Esophagus squamous epithelium (tissue), 5 donors: ENCODE results near the gene TACR2. TPM values are rescaled to one million over a fixed set of nuclear protein-coding genes. Genes with fewer than 3 reads are reported as not detected.
A peak's percentile ranks its signal among the peaks of the same experiment; 100 is the strongest.

Experiments used
- DNase-seq: peaks from one replicate; lab custom pipeline; 2025; lab: John Stamatoyannopoulos, UW
- H3K27ac ChIP-seq, 4 donors: fragments of 200-600 bp; sonication (generic); one replicate each; pipeline ENCODE4 v1.5.1; 2016 to 2019; ENCODE audit warnings: mild to moderate bottlenecking in 1 of 4
- H3K27me3 ChIP-seq, 4 donors: fragments of 200-600 bp; sonication (generic); 1 replicate in 3 of 4; 2 replicates in 1 of 4; pipeline versions ENCODE4 v1.5.1 to v1.6.0; 2017 to 2021; ENCODE audit warnings: antibody characterized with exemption in 1 of 4
- H3K36me3 ChIP-seq, 3 donors: fragments of 200-600 bp; sonication (generic); one replicate each; pipeline ENCODE4 v1.5.1; 2016 to 2019
- H3K4me1 ChIP-seq, 3 donors: fragments of 200-600 bp; sonication (generic); one replicate each; pipeline ENCODE4 v1.5.1; 2017 to 2019
- H3K4me3 ChIP-seq, 4 donors: fragments of 200-600 bp; sonication (generic); 1 replicate in 3 of 4; 2 replicates in 1 of 4; pipeline ENCODE4 v1.5.1; 2016 to 2019; ENCODE audit warnings: mild to moderate bottlenecking in 2 of 4, moderate library complexity in 1 of 4
- H3K9me3 ChIP-seq, 3 donors: fragments of 200-600 bp; sonication (generic); one replicate each; pipeline ENCODE4 v1.5.1; 2016 to 2019
- POLR2A ChIP-seq, 4 donors: fragments of 450-650 bp; IDR thresholded peaks; one replicate each; pipeline ENCODE4 v1.6.1; 2017; ENCODE audit warnings: antibody characterized with exemption in 4 of 4, mild to moderate bottlenecking in 4 of 4, moderate library complexity in 3 of 4
- WGBS, 2 donors: methylation state at CpG; one replicate each; pipeline ENCODE4 v1.1.5; 2018; 5-methylcytosine and 5-hydroxymethylcytosine counted together
- intact Hi-C: fragments of 100-400 bp; cut with DNase I; formaldehyde crosslinking; loops from one replicate; pipeline ENCODE4 v1.15.0; 2022
- total RNA-seq, 4 donors: library from RNA; depleted of rRNA; stranded (reverse); fragments of >200 nt; gene quantifications; one replicate each; pipeline ENCODE4 v1.1.0, GENCODE V29; 2016
- TF ChIP-seq, protein P1 (sequence below), 6 experiments: fragments of 450-650 bp in 4 of 6; fragments of 200-600 bp in 2 of 6; sonication (generic) in 2 of 6; IDR thresholded peaks; one replicate each; pipeline ENCODE4 v1.5.1; 2016 to 2019; ENCODE audit warnings: antibody characterized with exemption in 6 of 6, mild to moderate bottlenecking in 4 of 6, moderate library complexity in 4 of 6
- donor health status: DM: yes; HTN: yes; CAD: no.

TACR2 gene
- total RNA-seq, 4 donors from 2014 or later = 0.72 to 24.0 (median 4.4) TPM

DNA sequence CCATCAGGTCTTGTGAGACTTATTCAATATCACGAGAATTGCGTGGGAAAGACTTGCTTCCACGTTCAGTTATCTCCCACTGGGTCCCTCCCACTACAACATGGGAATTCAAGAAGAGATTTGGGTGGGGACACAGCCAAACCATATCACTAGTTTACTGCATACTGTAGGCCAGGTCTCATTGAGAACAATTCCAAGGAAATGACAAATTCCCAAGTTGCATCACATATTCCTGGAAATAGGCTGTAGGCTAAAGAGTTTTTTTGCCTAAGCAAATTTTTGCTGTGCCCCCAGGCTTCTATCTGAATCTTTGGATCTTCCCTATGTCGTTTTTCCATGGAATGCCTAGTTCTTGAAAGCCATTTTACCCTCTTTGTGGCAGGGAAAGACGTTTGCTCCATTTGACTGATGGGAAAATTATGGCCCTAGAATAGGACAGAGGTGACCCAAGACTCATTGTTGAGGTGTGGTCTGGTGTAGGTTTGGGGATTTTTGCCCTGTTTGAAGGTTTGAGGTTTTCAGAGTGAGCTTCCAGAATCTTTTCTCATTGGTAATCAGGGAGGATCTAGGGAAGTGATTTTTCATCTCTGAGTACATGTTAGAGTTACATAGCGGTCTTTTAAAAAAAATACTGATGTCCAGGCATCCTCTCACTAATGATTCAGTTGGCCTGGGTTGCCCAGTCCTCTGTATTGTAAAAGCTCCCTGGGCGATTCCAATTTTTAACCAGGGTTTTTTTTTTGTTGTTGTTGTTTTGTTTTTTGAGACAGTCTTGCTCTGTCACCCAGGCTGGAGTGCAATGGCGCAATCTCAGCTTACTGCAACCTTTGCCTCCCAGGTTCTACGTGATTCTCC is 44.4 kb downstream of the TACR2 start:
- Histone ChIP-seq H3K4me1 (peaks cover 32 to 61% (median 35%) of the 10 kb centered on the region in 3 donors), H3K36me3 (peaks cover 31 to 82% (median 34%) of the 10 kb centered on the region in 3 donors), H3K9me3 (no peaks in the 10 kb centered on the region), H3K27me3 (no peaks in the 10 kb centered on the region), H3K27ac (peak overlapping the region; percentile 62 to 91 (median 84)), H3K4me3 (no peak overlapping the region)
- intact Hi-C loops = no loop called here
- 67 to 78% methylated on average over 9 of the region's 9 CpGs for WGBS, 2 donors
- no peak for DNase-seq
- TF ChIP-seq, protein P1, sequence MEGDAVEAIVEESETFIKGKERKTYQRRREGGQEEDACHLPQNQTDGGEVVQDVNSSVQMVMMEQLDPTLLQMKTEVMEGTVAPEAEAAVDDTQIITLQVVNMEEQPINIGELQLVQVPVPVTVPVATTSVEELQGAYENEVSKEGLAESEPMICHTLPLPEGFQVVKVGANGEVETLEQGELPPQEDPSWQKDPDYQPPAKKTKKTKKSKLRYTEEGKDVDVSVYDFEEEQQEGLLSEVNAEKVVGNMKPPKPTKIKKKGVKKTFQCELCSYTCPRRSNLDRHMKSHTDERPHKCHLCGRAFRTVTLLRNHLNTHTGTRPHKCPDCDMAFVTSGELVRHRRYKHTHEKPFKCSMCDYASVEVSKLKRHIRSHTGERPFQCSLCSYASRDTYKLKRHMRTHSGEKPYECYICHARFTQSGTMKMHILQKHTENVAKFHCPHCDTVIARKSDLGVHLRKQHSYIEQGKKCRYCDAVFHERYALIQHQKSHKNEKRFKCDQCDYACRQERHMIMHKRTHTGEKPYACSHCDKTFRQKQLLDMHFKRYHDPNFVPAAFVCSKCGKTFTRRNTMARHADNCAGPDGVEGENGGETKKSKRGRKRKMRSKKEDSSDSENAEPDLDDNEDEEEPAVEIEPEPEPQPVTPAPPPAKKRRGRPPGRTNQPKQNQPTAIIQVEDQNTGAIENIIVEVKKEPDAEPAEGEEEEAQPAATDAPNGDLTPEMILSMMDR (IDR thresholded peaks at IDR 0.05) = no peak
- TF ChIP-seq POLR2A (IDR thresholded peaks at IDR 0.05) = no peak

DNA sequence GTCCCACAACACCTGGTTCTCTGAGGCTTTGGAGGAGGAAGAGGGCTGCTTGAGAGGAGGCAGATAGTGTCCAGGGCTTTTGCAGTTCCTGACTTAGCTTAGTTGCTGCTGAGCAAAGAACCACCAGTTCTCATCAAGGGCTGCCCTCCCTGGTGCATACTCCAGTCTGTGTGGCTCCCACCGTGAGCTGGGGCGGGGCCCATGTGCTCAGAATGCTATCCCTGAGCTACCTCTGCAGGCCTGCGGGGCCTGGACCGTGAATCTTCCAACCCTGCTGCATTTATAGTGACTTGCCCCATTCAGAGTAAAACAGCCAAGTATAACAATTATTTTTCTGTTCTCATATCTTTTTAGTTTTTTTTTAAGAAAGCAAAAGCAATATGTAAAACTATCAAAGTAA is 49.2 kb downstream of the TACR2 start:
- peak overlapping the region in 3 of 4 donors; percentile 0 to 49 (median 40) for H3K27ac ChIP-seq

DNA sequence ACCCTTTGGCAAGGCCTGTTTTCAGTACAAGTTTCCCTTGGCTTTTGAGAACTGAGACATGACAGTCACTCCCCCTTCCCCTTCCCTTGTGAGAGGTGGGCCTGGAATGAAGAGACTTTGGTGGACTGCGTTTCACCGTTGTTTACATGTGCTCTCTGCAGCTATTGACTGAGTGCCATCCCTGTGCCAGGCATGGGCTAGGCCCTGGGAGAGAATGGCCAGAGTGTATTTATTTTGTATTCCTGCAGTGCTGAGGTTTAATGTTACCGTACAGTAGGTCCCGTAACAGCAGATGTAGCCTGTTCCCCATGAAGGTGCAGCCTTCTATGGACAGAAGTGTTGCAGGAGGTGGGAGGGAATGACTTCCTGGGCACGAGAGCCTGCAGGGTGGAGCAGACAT is 50.0 kb downstream of the TACR2 start:
- H3K4me3 ChIP-seq = no peak overlapping the region
- TF ChIP-seq POLR2A (IDR thresholded peaks at IDR 0.05) = no peak
- TF ChIP-seq, protein P1 (IDR thresholded peaks at IDR 0.05) = no peak
- peaks cover 18 to 47% (median 21%) of the 10 kb centered on the region in 3 donors for H3K4me1 ChIP-seq
- peak overlapping the region in 2 of 4 donors; percentile 0 to 40 for H3K27ac ChIP-seq
- no peaks in the 10 kb centered on the region for H3K27me3 ChIP-seq
- 92 to 100% methylated on average over 2 to 4 of the region's 5 CpGs for WGBS, 2 donors
- intact Hi-C loops = no loop called here
- DNase-seq = no peak
- no peaks in the 10 kb centered on the region for H3K9me3 ChIP-seq
- peaks cover 43 to 90% (median 61%) of the 10 kb centered on the region in 3 donors for H3K36me3 ChIP-seq

More for the DNA sequence above, 49.2 kb downstream of the TACR2 start:
- peaks cover 11 to 45% (median 22%) of the 10 kb centered on the region in 3 donors for H3K4me1 ChIP-seq
- H3K9me3 ChIP-seq = no peaks in the 10 kb centered on the region
- TF ChIP-seq, protein P1 (IDR thresholded peaks at IDR 0.05) = no peak
- no peak for TF ChIP-seq POLR2A (IDR thresholded peaks at IDR 0.05)
- peaks cover 43 to 93% (median 61%) of the 10 kb centered on the region in 3 donors for H3K36me3 ChIP-seq
- no peaks in the 10 kb centered on the region for H3K27me3 ChIP-seq
- no peak for DNase-seq
- 72 to 78% methylated on average over 4 of the region's 4 CpGs for WGBS, 2 donors
- intact Hi-C loops = no loop called here
- no peak overlapping the region for H3K4me3 ChIP-seq

DNA sequence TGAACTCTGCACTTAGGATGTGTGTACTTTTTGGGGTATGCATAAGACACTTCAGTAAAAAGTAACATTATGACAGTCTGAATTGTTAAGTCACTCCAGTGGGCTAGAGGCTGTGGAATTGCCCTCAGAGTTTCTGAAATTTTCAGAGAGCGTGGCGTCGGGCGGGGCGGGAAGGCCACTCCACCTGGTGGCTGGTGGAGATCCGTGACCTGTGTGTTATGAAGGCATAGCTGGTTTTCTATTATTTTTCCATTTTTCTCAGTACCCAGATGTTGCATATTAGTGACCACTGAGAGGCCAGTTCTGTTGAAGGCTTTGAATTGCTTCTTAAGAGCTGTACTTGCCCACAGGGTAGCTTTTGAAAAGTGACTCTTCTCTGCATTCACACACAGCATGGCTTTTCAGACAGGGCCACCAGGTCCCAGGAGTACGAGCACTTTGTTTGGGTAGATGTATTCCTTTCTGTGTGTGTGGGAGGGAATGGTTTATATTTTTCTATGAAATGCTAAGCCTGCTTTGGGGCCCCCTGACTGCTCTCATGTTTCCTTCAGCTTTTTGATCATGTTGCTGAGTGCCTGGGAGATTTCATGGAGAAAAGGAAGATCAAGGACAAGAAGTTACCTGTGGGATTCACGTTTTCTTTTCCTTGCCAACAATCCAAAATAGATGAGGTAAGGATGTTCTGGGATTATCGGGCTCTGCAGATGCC is 52.3 kb downstream of the TACR2 start:
- DNase-seq = no peak
- Histone ChIP-seq H3K4me1 (peaks cover 41 to 71% (median 44%) of the 10 kb centered on the region in 3 donors), H3K9me3 (no peaks in the 10 kb centered on the region), H3K4me3 (no peak overlapping the region), H3K36me3 (peaks cover 33 to 84% (median 43%) of the 10 kb centered on the region in 3 donors), H3K27me3 (no peaks in the 10 kb centered on the region), H3K27ac (peak overlapping the region in 2 of 4 donors; percentile 87 to 90)
- TF ChIP-seq POLR2A (IDR thresholded peaks at IDR 0.05) = no peak
- TF ChIP-seq, protein P1 (IDR thresholded peaks at IDR 0.05) = peak in 1 of 6 experiments; percentile 7
- 74 to 79% methylated on average over 8 to 9 of the region's 9 CpGs for WGBS, 2 donors
- intact Hi-C loops = no loop called here
